ENCODE results near the gene ZMAT3.
A peak's percentile ranks its signal among the peaks of the same experiment; 100 is the strongest.

ZMAT3 gene

GRCh38 chr3:179063945-179064560 is 7.6 kb downstream of the ZMAT3 start (continued):
- TF ChIP-seq ATF2 (tag by site-specific recombination; IDR thresholded peaks at IDR 0.05; ENCODE audit: low read depth) (no peak), ZXDB (tag by site-specific recombination; IDR thresholded peaks at IDR 0.05) (peak; percentile 44; the same call in 1 of the 2 replicates), ZEB2 (tag by site-specific recombination; IDR thresholded peaks at IDR 0.05) (0 out of 2 replicates have a peak, but pooled peaks have one; percentile 34), ZSCAN30 (tag by site-specific recombination; IDR thresholded peaks at IDR 0.05) (0 out of 2 replicates have a peak, but pooled peaks have one; percentile 42), IKZF3 (tag by site-specific recombination; IDR thresholded peaks at IDR 0.05) (peak; percentile 37; the same call in 1 of the 2 replicates), OVOL3 (tag by site-specific recombination; IDR thresholded peaks at IDR 0.05) (peak; percentile 23; the same call in 1 of the 2 replicates), ZNF707 (tag by site-specific recombination; IDR thresholded peaks at IDR 0.05) (no peak), ZNF366 (tag by site-specific recombination; conservative IDR thresholded peaks at IDR 0.05) (peak; percentile 46; the same call in 1 of the 2 replicates), FEZF1 (tag by site-specific recombination; IDR thresholded peaks at IDR 0.05) (peak; percentile 76), KLF9 (tag by site-specific recombination; IDR thresholded peaks at IDR 0.05; ENCODE audit: low read depth) (0 out of 2 replicates have a peak, but pooled peaks have one; percentile 1), ZNF596 (tag by site-specific recombination; IDR thresholded peaks at IDR 0.05) (no peak), ZNF24 (tag by site-specific recombination; IDR thresholded peaks at IDR 0.05) (0 out of 2 replicates have a peak, but pooled peaks have one; percentile 29), SP7 (tag by site-specific recombination; IDR thresholded peaks at IDR 0.05) (peak; percentile 62), TRIM28 (IDR thresholded peaks at IDR 0.05; ENCODE audit: borderline replicate concordance, low read length) (0 out of 2 replicates have a peak, but pooled peaks have one; percentile 77), ZNF629 (tag by site-specific recombination; IDR thresholded peaks at IDR 0.05) (peak; percentile 55; the same call in 1 of the 2 replicates)
- TF ChIP-seq, protein P1, sequence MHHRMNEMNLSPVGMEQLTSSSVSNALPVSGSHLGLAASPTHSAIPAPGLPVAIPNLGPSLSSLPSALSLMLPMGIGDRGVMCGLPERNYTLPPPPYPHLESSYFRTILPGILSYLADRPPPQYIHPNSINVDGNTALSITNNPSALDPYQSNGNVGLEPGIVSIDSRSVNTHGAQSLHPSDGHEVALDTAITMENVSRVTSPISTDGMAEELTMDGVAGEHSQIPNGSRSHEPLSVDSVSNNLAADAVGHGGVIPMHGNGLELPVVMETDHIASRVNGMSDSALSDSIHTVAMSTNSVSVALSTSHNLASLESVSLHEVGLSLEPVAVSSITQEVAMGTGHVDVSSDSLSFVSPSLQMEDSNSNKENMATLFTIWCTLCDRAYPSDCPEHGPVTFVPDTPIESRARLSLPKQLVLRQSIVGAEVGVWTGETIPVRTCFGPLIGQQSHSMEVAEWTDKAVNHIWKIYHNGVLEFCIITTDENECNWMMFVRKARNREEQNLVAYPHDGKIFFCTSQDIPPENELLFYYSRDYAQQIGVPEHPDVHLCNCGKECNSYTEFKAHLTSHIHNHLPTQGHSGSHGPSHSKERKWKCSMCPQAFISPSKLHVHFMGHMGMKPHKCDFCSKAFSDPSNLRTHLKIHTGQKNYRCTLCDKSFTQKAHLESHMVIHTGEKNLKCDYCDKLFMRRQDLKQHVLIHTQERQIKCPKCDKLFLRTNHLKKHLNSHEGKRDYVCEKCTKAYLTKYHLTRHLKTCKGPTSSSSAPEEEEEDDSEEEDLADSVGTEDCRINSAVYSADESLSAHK (tag by site-specific recombination; IDR thresholded peaks at IDR 0.05) = peak; percentile 85
- TF ChIP-seq, protein P2, sequence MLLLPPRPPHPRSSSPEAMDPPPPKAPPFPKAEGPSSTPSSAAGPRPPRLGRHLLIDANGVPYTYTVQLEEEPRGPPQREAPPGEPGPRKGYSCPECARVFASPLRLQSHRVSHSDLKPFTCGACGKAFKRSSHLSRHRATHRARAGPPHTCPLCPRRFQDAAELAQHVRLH (tag by site-specific recombination; IDR thresholded peaks at IDR 0.05) = peak; percentile 28; the same call in 1 of the 2 replicates
- TF ChIP-seq, protein P3, sequence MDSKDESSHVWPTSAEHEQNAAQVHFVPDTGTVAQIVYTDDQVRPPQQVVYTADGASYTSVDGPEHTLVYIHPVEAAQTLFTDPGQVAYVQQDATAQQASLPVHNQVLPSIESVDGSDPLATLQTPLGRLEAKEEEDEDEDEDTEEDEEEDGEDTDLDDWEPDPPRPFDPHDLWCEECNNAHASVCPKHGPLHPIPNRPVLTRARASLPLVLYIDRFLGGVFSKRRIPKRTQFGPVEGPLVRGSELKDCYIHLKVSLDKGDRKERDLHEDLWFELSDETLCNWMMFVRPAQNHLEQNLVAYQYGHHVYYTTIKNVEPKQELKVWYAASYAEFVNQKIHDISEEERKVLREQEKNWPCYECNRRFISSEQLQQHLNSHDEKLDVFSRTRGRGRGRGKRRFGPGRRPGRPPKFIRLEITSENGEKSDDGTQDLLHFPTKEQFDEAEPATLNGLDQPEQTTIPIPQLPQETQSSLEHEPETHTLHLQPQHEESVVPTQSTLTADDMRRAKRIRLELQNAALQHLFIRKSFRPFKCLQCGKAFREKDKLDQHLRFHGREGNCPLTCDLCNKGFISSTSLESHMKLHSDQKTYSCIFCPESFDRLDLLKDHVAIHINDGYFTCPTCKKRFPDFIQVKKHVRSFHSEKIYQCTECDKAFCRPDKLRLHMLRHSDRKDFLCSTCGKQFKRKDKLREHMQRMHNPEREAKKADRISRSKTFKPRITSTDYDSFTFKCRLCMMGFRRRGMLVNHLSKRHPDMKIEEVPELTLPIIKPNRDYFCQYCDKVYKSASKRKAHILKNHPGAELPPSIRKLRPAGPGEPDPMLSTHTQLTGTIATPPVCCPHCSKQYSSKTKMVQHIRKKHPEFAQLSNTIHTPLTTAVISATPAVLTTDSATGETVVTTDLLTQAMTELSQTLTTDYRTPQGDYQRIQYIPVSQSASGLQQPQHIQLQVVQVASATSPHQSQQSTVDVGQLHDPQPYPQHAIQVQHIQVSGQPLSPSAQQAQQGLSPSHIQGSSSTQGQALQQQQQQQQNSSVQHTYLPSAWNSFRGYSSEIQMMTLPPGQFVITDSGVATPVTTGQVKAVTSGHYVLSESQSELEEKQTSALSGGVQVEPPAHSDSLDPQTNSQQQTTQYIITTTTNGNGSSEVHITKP (tag by site-specific recombination; IDR thresholded peaks at IDR 0.05) = peak; percentile 34; the same call in 1 of the 2 replicates

DNA sequence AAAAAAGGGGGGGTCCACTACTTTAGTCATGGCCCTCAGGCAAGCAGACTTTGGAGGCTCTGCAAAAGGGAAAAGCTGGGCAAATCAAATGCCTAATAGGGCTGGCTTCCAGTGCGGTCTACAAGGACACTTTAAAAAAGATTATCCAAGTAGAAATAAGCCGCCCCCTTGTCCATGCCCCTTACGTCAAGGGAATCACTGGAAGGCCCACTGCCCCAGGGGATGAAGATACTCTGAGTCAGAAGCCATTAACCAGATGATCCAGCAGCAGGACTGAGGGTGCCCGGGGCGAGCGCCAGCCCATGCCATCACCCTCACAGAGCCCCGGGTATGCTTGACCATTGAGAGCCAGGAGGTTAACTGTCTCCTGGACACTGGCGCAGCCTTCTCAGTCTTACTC is 15.3 kb downstream of the ZMAT3 start:
- peaks cover 0 to 31% of the 10 kb centered on the region in 2 experiments; a peak in 2 of 3 replicates for H3K36me3 ChIP-seq (ENCODE audit: control insufficient read depth in 2 of 2, insufficient read depth in 1 of 2, low read length in 2 of 2)
- POLR2A ChIA-PET = no interaction called here
- TF ChIP-seq ZNF169 (tag by site-specific recombination; IDR thresholded peaks at IDR 0.05) (no peak), RBAK (tag by site-specific recombination; IDR thresholded peaks at IDR 0.05) (no peak), ZNF211 (tag by site-specific recombination; IDR thresholded peaks at IDR 0.05; ENCODE audit: low read depth) (no peak), PRDM2 (tag by site-specific recombination; IDR thresholded peaks at IDR 0.05; ENCODE audit: borderline replicate concordance) (no peak), TRIM28 (IDR thresholded peaks at IDR 0.05; ENCODE audit: borderline replicate concordance, low read length) (no peak), KLF1 (tag by site-specific recombination; IDR thresholded peaks at IDR 0.05) (no peak), FEZF1 (tag by site-specific recombination; IDR thresholded peaks at IDR 0.05) (no peak)

More for the DNA sequence above, 15.3 kb downstream of the ZMAT3 start:
- no peaks in the 10 kb centered on the region for H3K4me1 ChIP-seq (ENCODE audit: control insufficient read depth, insufficient read depth, low read length)
- H3K4me3 ChIP-seq (ENCODE audit: low read depth, low read length) = no peak overlapping the region
- CTCF ChIA-PET = no interaction called here
- H3K27ac ChIP-seq (ENCODE audit: extremely low read depth, low read depth, low read length) = no peak overlapping the region
- H3K9me3 ChIP-seq (ENCODE audit: control insufficient read depth, insufficient read depth, low read depth, low read length) = no peaks in the 10 kb centered on the region

Measured in HEK293 (cell line).